Measurements from ENCODE around the gene EPDR1. TPM values are rescaled to one million over a fixed set of nuclear protein-coding genes. Genes with fewer than 3 reads are reported as not detected.

The EPDR1 gene
- total and polyA plus RNA-seq, 2 of the 4 experiments (the other 2 are of a cell fraction) = under 0.01 to 0.09 TPM

DNA sequence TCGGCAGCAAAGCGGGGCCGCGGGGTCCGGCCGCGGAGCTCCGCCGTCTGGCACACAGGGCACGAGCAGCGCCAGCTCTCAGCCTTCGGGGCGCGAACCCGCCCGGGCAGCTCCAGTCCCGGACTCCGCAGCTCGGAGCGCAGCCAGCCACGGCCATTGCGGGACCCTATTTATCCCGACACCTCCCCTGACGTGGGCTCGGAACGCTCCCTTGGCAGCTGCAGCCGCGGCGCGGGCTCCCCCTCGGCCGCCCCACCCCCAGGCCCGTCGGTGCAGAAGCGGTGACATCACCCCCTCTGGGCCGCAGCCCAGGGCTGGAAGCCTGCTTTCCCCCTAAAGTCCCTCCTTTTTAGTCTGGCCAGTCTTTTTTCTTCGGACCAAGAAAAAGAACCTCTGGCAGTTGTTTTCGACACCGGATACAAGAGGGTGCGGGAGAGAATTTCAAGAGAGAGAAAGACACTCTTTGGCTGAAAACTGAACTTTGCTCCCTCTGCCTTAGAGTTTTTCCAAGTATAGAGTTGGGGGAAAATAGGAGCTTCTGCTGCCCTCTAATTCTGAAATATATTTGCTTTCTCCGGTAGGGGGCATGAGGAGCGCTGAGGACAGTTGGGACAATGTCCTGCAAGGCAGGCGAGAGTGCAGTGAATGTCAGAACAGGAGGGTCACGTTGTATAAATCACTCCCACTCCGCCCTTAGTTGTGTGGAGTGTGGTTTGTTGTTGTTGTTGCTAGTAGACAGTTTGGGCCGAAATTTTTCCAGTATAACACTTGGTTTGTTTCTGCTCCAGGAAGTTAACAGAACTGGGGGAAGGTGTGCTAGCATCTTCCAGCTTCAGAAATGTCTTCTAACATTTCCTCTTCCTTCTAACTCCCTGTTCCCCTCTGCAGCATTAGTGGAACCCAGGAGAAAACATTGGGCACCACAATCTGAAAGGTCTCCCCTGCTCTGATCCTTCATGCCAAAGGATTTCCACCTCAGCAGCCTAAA is 3.5 kb upstream of the EPDR1 start, which contains the start of gene SFRP4:
SFRP4 (minus strand) TSS at position 145 of the 988 bp plus-strand sequence. CDS start 280 bp downstream, outside the sequence.
- Histone ChIP-seq H4K20me1 (ENCODE audit: insufficient read depth, low read length) (no peaks in the 10 kb centered on the region), H3K9ac (ENCODE audit: low read depth, low read length) (no peak within 1 kb of the TSS), H2BK120ac (ENCODE audit: low read depth, low read length) (no peak within 1 kb of the TSS), H3K79me1 (ENCODE audit: low read depth in 1 of 2, low read length in 2 of 2) (no peaks in the 10 kb centered on the region), H4K91ac (ENCODE audit: insufficient read depth, low read depth, low read length) (no peak within 1 kb of the TSS), H3K9me3 (ENCODE audit: control insufficient read depth, insufficient read depth, low read length) (no peaks in the 10 kb centered on the region), H3K4ac (ENCODE audit: low read depth, low read length) (no peak within 1 kb of the TSS), H2AK9ac (replicated peaks; ENCODE audit: low read depth, low read length, poor library complexity) (no peak within 1 kb of the TSS), H4K8ac (ENCODE audit: low read depth in 2 of 2, low read length in 2 of 2) (no peak within 1 kb of the TSS), H2BK20ac (ENCODE audit: low read depth, low read length) (no peak within 1 kb of the TSS), H3K56ac (ENCODE audit: extremely low read depth, insufficient read depth, low read length) (no peak within 1 kb of the TSS), H3K4me1 (ENCODE audit: control insufficient read depth, insufficient read depth, low read length) (no peaks in the 10 kb centered on the region), H3K4me3 (ENCODE audit: insufficient read depth, low read depth, low read length) (no peak within 1 kb of the TSS), H3K9me1 (ENCODE audit: insufficient read depth, low read length) (no peaks in the 10 kb centered on the region), H3K27me3 (ENCODE audit: control insufficient read depth, insufficient read depth, low read length) (peaks cover 3% of the 10 kb centered on the region; the same call in 1 of the 2 replicates), H2AFZ (replicated peaks; ENCODE audit: low read length, poor library complexity) (peak within 1 kb of the TSS; percentile 59), H2BK5ac (ENCODE audit: low read depth, low read length, poor library complexity, severe bottlenecking) (no peak within 1 kb of the TSS), H3K23ac (ENCODE audit: low read depth, low read length) (no peak within 1 kb of the TSS), H3K14ac (replicated peaks; ENCODE audit: low read depth, low read length) (no peak within 1 kb of the TSS), H4K5ac (ENCODE audit: low read depth, low read length) (no peak within 1 kb of the TSS), H2AK5ac (ENCODE audit: low read depth, low read length) (no peak within 1 kb of the TSS), H3K4me2 (ENCODE audit: low read depth, low read length) (no peak within 1 kb of the TSS; the same call in 1 of the 2 replicates), H3K27ac (ENCODE audit: insufficient read depth, low read length) (no peak within 1 kb of the TSS), H2BK15ac (ENCODE audit: low read depth, low read length) (no peak within 1 kb of the TSS), H3K18ac (ENCODE audit: low read depth, low read length) (no peak within 1 kb of the TSS), H3K36me3 (ENCODE audit: control insufficient read depth, insufficient read depth, low read length) (no peaks in the 10 kb centered on the region)
- no TSS peak for BruUV-seq (replicated peaks)
- TF ChIP-seq, protein P1, sequence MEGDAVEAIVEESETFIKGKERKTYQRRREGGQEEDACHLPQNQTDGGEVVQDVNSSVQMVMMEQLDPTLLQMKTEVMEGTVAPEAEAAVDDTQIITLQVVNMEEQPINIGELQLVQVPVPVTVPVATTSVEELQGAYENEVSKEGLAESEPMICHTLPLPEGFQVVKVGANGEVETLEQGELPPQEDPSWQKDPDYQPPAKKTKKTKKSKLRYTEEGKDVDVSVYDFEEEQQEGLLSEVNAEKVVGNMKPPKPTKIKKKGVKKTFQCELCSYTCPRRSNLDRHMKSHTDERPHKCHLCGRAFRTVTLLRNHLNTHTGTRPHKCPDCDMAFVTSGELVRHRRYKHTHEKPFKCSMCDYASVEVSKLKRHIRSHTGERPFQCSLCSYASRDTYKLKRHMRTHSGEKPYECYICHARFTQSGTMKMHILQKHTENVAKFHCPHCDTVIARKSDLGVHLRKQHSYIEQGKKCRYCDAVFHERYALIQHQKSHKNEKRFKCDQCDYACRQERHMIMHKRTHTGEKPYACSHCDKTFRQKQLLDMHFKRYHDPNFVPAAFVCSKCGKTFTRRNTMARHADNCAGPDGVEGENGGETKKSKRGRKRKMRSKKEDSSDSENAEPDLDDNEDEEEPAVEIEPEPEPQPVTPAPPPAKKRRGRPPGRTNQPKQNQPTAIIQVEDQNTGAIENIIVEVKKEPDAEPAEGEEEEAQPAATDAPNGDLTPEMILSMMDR (conservative IDR thresholded peaks at IDR 0.05; ENCODE audit: low read depth, low read length) = peak; percentile 41
- TF ChIP-seq RAD21 (IDR thresholded peaks at IDR 0.05; ENCODE audit: low read length) (no peak; the same call in 1 of the 2 replicates), RFX5 (IDR thresholded peaks at IDR 0.05; ENCODE audit: low read depth, low read length) (no peak)
- TF ChIP-seq, protein P2, sequence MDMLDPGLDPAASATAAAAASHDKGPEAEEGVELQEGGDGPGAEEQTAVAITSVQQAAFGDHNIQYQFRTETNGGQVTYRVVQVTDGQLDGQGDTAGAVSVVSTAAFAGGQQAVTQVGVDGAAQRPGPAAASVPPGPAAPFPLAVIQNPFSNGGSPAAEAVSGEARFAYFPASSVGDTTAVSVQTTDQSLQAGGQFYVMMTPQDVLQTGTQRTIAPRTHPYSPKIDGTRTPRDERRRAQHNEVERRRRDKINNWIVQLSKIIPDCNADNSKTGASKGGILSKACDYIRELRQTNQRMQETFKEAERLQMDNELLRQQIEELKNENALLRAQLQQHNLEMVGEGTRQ (IDR thresholded peaks at IDR 0.05; ENCODE audit: low read depth, low read length) = no peak
- dilution Hi-C loops (cut with HindIII; ENCODE audit: low sequenced_read_pairs, unreplicated experiment) (no loop called here), intact Hi-C loops (cut with micrococcal nuclease) (no loop called here), in situ Hi-C loops (cut with MboI; ENCODE audit: low sequenced_read_pairs) (no loop called here)
- WGBS, 2 experiments (ENCODE audit: extremely low coverage in 2 of 2, insufficient read length in 1 of 2) = 0% methylated on average over 3 of the region's 46 CpGs; no CpG with 5 or more reads in 1 of the 2 experiments
- DNase-seq (peak; percentile 1), ATAC-seq (ENCODE audit: low read depth) (0 out of 2 replicates have a peak, but pooled peaks have one; percentile 44)
- POLR2A ChIA-PET (ENCODE audit: unreplicated experiment) = no interaction called here
- CTCF ChIA-PET = interaction anchor here (0.7 kb wide), 1 partner anchor 9 kb away, joined by 3 read pairs; no protein-coding TSS in a partner anchor
